Mammary epithelial cell (primary cell): Measurements from ENCODE around the gene DYNC2H1.

Experiments
- EZH2 ChIP-seq: IDR thresholded peaks from 2 replicates; pipeline ENCODE4 v1.6.1; 2012; ENCODE audit warnings: low read length, inconsistent platforms, borderline replicate concordance
- TF ChIP-seq, protein P1 (sequence below), 2 donors: IDR thresholded peaks in 1 of 2; conservative IDR thresholded peaks in 1 of 2; 2 replicates each; pipeline ENCODE4 v1.5.1; 2011 to 2012; ENCODE audit warnings: inconsistent platforms in 2 of 2, low read length in 2 of 2, mild to moderate bottlenecking in 2 of 2, control low read depth in 1 of 2, low read depth in 1 of 2; ENCODE audit not compliant: insufficient read depth in 1 of 2; ENCODE audit errors: extremely low read depth in 1 of 2

DNA sequence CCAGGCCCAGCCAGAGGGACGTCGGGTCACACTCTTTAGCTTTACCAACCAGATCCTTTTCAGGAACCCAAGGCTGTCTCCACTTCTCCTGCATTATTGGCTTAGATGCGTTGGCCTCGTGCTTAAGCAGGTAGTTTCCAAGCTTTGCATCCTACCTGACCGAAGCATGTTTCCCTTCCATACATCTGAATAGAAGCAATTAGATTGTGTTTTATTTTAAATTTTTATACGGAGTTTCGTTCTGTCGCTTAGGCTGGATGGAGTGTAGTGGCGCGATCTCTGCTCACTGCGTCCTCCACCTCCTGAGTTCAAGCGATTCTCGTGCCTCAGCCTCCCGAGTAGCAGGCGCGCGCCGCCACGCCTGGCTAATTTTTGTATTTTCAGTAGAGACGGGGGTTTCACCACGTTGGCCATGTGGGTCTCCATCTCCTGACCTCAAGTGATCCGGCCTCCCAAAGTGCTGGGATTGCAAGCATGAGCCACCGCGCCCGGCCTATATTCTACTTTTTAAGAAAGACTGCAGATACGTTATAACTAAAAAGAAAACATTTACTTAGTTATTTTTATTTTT is 677 bp downstream of the DYNC2H1 start:
- TF ChIP-seq, protein P1, sequence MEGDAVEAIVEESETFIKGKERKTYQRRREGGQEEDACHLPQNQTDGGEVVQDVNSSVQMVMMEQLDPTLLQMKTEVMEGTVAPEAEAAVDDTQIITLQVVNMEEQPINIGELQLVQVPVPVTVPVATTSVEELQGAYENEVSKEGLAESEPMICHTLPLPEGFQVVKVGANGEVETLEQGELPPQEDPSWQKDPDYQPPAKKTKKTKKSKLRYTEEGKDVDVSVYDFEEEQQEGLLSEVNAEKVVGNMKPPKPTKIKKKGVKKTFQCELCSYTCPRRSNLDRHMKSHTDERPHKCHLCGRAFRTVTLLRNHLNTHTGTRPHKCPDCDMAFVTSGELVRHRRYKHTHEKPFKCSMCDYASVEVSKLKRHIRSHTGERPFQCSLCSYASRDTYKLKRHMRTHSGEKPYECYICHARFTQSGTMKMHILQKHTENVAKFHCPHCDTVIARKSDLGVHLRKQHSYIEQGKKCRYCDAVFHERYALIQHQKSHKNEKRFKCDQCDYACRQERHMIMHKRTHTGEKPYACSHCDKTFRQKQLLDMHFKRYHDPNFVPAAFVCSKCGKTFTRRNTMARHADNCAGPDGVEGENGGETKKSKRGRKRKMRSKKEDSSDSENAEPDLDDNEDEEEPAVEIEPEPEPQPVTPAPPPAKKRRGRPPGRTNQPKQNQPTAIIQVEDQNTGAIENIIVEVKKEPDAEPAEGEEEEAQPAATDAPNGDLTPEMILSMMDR (conservative IDR thresholded peaks at IDR 0.05 in 1 of 2, IDR thresholded peaks at IDR 0.05 in 1 of 2; ENCODE audit: extremely low read depth in 1 of 2, insufficient read depth in 1 of 2, low read depth in 1 of 2, low read length in 2 of 2) = no peak
- TF ChIP-seq EZH2 = no peak
